GM21737 (cell line): ENCODE data around the gene RSPRY1.

Experiments
- ATAC-seq: cut with Tn5 transposase; IDR thresholded peaks from one replicate; pipeline ENCODE4 v1.9.1; 2021; ENCODE audit warnings: mild to moderate bottlenecking, moderate library complexity; ENCODE audit not compliant: unreplicated experiment

RSPRY1 gene

GRCh38 chr16:57289391-57290257 is 103.5 kb downstream of the RSPRY1 start:
- ATAC-seq = no peak
